ENCODE results near the gene HSD17B12.

DNA sequence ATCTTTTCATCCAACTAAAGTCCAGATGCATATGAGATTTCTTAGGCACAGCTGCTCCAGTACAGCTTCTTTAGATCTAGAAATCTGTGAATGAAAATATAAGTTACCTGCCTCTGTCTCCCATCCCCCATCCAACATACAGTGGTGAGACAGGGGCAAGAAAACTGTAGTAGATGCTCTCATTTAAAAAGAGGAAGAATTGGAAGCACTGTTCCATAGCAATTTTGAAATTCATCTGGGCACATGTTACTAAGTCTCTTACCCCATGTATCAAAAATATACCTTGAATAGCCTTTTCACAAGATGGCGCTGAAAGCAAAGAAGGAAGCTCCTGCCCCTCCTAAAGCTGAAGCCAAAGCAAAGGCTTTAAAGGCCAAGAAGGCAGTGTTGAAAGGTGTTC, 37.8 kb downstream of the HSD17B12 start:
- TF ChIP-seq CTCF (IDR thresholded peaks at IDR 0.05; ENCODE audit: low read length): no peak
- no peak for TF ChIP-seq EZH2 (IDR thresholded peaks at IDR 0.05; ENCODE audit: borderline replicate concordance, low read length)

Measured in OCI-LY1 (cell line).